GM06990 (cell line): ENCODE measurements around the gene OR51B4.

Source experiments
- DNase-seq: peaks from one replicate; pipeline ENCODE4 v3.0.0-alpha.2; 2011; ENCODE audit not compliant: insufficient read length; ENCODE audit errors: extremely low read depth
- H3K27me3 ChIP-seq: replicated peaks from 2 replicates; pipeline ENCODE4 v1.6.0; 2011; ENCODE audit warnings: low read length; ENCODE audit not compliant: control insufficient read depth, insufficient read depth
- H3K36me3 ChIP-seq: 2 replicates; pipeline ENCODE4 v1.5.1; 2011; ENCODE audit warnings: low read length; ENCODE audit not compliant: control insufficient read depth, insufficient read depth
- H3K4me3 ChIP-seq: replicated peaks from 2 replicates; pipeline ENCODE4 v1.5.1; 2011; ENCODE audit warnings: low read depth, mild to moderate bottlenecking, control low read depth, low read length
- TF ChIP-seq, protein P1 (sequence below): IDR thresholded peaks from 2 replicates; pipeline ENCODE4 v1.5.1; 2011; ENCODE audit warnings: low read length, control low read depth, mild to moderate bottlenecking, inconsistent platforms; ENCODE audit not compliant: insufficient read depth, poor library complexity, severe bottlenecking

The OR51B4 gene

GRCh38 chr11:5281596-5281995, 20.1 kb downstream of the OR51B4 start:
- TF ChIP-seq, protein P1, sequence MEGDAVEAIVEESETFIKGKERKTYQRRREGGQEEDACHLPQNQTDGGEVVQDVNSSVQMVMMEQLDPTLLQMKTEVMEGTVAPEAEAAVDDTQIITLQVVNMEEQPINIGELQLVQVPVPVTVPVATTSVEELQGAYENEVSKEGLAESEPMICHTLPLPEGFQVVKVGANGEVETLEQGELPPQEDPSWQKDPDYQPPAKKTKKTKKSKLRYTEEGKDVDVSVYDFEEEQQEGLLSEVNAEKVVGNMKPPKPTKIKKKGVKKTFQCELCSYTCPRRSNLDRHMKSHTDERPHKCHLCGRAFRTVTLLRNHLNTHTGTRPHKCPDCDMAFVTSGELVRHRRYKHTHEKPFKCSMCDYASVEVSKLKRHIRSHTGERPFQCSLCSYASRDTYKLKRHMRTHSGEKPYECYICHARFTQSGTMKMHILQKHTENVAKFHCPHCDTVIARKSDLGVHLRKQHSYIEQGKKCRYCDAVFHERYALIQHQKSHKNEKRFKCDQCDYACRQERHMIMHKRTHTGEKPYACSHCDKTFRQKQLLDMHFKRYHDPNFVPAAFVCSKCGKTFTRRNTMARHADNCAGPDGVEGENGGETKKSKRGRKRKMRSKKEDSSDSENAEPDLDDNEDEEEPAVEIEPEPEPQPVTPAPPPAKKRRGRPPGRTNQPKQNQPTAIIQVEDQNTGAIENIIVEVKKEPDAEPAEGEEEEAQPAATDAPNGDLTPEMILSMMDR: no peak
- no peak overlapping the region for H3K4me3 ChIP-seq
- H3K36me3 ChIP-seq: no peaks in the 10 kb centered on the region
- no peak for DNase-seq
- H3K27me3 ChIP-seq: no peaks in the 10 kb centered on the region

GRCh38 chr11:5280582-5281102, 21.1 kb downstream of the OR51B4 start:
- DNase-seq: peak; percentile 53
- H3K27me3 ChIP-seq: no peaks in the 10 kb centered on the region
- H3K36me3 ChIP-seq: no peaks in the 10 kb centered on the region
- TF ChIP-seq, protein P1: no peak
- no peak overlapping the region for H3K4me3 ChIP-seq

GRCh38 chr11:5279471-5280090, 22.2 kb downstream of the OR51B4 start:
- TF ChIP-seq, protein P1: no peak
- DNase-seq: no peak
- Histone ChIP-seq H3K27me3 (no peaks in the 10 kb centered on the region), H3K36me3 (no peaks in the 10 kb centered on the region), H3K4me3 (no peak overlapping the region)

DNA sequence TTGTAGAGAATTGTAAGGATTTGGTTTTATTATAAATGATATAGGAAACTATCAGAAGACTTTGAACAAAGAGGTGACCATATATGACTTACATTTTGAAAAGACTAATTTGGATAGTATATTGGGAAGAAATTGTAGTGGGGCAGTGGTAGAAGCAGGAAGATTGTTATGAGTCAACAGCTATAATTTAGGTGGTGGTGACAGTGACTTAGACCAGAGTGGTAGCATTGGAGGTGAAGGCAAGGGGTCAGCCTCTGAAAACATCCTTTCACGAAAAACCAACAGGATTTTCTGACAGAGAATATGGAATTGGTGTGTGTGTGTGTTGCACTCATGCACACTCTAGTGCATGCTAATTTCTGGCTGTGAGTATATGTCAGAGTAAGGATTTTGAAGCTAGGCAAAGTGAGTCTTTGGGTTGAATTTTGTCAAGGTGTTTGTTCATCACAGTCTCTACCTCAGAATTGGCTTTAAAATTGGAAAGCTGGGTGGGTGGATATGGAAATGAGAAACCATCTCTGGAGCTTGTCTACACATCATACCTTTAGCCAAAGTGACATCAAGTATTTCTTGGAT, 23.9 kb downstream of the OR51B4 start:
- Histone ChIP-seq H3K27me3 (no peaks in the 10 kb centered on the region), H3K36me3 (no peaks in the 10 kb centered on the region), H3K4me3 (no peak overlapping the region)
- TF ChIP-seq, protein P1: no peak
- no peak for DNase-seq

DNA sequence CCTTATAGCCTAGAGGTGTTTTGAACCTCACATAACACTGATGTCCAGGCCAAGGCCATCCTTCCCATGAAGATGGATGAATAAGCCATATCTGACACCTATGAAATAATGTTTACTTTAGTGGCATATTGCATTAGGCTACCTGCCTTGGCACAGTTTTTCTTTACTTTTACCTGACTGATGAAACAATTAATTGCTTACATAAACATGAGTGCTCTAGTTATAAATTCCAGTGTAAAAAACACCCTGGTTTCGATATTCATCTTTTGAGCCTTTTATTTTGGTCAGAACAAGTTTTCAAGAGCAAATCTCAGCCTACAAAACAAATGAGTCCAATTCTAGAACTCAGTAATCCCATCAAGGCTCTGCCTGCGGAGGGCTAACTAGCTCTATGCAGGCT, 25.0 kb downstream of the OR51B4 start:
- H3K36me3 ChIP-seq: no peaks in the 10 kb centered on the region
- TF ChIP-seq, protein P1: no peak
- no peaks in the 10 kb centered on the region for H3K27me3 ChIP-seq
- no peak overlapping the region for H3K4me3 ChIP-seq
- no peak for DNase-seq
